ENCODE measurements around the gene DENND1A.

DENND1A gene

GRCh38 chr9:123967323-123967722, 37.4 kb upstream of the DENND1A start:
- H3K27me3 ChIP-seq (ENCODE audit: insufficient read depth, insufficient read length) = no peaks in the 10 kb centered on the region
- no peak for DNase-seq (ENCODE audit: low read depth, low spot score)
- peaks cover 7% of the 10 kb centered on the region; the same call in 1 of the 2 replicates for H3K9me3 ChIP-seq (ENCODE audit: insufficient read depth, low read length)
- no peak overlapping the region for H3K4me3 ChIP-seq (ENCODE audit: insufficient read length, low read depth)
- TF ChIP-seq ZNF274 (IDR thresholded peaks at IDR 0.05; ENCODE audit: low read depth, low read length) (no peak), SUZ12 (IDR thresholded peaks at IDR 0.05; ENCODE audit: extremely low read depth, insufficient read depth, insufficient read length) (no peak), YY1 (IDR thresholded peaks at IDR 0.05; ENCODE audit: insufficient read depth, insufficient read length) (no peak)
- peaks cover 3% of the 10 kb centered on the region for H3K4me1 ChIP-seq (ENCODE audit: insufficient read depth, insufficient read length)
- no peak overlapping the region for H3K9ac ChIP-seq (ENCODE audit: insufficient read length, low read depth)
- H3K36me3 ChIP-seq (ENCODE audit: insufficient read depth, insufficient read length, low read length) = no peaks in the 10 kb centered on the region

- H3K4me1 ChIP-seq (ENCODE audit: insufficient read depth, insufficient read length) = peaks cover 3% of the 10 kb centered on the region
- H3K9ac ChIP-seq (ENCODE audit: insufficient read length, low read depth) = no peak overlapping the region
- H3K36me3 ChIP-seq (ENCODE audit: insufficient read depth, insufficient read length, low read length) = no peaks in the 10 kb centered on the region
- H3K9me3 ChIP-seq (ENCODE audit: insufficient read depth, low read length) = no peaks in the 10 kb centered on the region
- TF ChIP-seq SUZ12 (IDR thresholded peaks at IDR 0.05; ENCODE audit: extremely low read depth, insufficient read depth, insufficient read length) = no peak
- no peak for TF ChIP-seq YY1 (IDR thresholded peaks at IDR 0.05; ENCODE audit: insufficient read depth, insufficient read length)
- no peak for TF ChIP-seq ZNF274 (IDR thresholded peaks at IDR 0.05; ENCODE audit: low read depth, low read length)
- no peaks in the 10 kb centered on the region for H3K27me3 ChIP-seq (ENCODE audit: insufficient read depth, insufficient read length)
- no peak for DNase-seq (ENCODE audit: low read depth, low spot score)
- H3K4me3 ChIP-seq (ENCODE audit: insufficient read length, low read depth) = no peak overlapping the region
These were observed 36.1 kb upstream of the DENND1A start for GRCh38 chr9:123965801-123966686.

- TF ChIP-seq YY1 (IDR thresholded peaks at IDR 0.05; ENCODE audit: insufficient read depth, insufficient read length) (no peak), SUZ12 (IDR thresholded peaks at IDR 0.05; ENCODE audit: extremely low read depth, insufficient read depth, insufficient read length) (no peak), ZNF274 (IDR thresholded peaks at IDR 0.05; ENCODE audit: low read depth, low read length) (no peak)
- H3K9me3 ChIP-seq (ENCODE audit: insufficient read depth, low read length) = no peaks in the 10 kb centered on the region
- no peak overlapping the region for H3K9ac ChIP-seq (ENCODE audit: insufficient read length, low read depth)
- DNase-seq (ENCODE audit: low read depth, low spot score) = no peak
- no peaks in the 10 kb centered on the region for H3K4me1 ChIP-seq (ENCODE audit: insufficient read depth, insufficient read length)
- no peaks in the 10 kb centered on the region for H3K27me3 ChIP-seq (ENCODE audit: insufficient read depth, insufficient read length)
- H3K4me3 ChIP-seq (ENCODE audit: insufficient read length, low read depth) = no peak overlapping the region
- no peaks in the 10 kb centered on the region for H3K36me3 ChIP-seq (ENCODE audit: insufficient read depth, insufficient read length, low read length)
These were observed 34.8 kb upstream of the DENND1A start for GRCh38 chr9:123964761-123965160.

DNA sequence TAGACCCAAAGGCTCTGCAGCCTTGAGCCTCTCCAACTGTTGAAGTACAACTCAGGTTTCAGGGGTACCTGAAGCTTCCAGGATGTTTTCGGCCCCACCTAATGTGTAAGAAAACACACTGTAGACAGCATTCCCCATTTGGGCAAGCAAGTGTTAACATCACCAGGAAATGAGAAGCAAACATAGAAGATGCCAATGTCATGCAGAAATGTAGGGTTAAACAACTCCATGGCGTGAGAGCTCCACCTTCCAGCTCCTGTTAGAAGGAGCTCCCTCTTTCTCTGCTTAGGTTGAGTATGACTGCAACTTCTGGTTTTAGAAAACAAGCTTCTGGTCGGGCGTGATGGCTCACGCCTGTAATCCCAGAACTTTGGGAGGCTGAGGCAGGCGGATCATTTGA, 31.0 kb upstream of the DENND1A start:
- H3K4me3 ChIP-seq (ENCODE audit: insufficient read length, low read depth) = no peak overlapping the region
- no peaks in the 10 kb centered on the region for H3K36me3 ChIP-seq (ENCODE audit: insufficient read depth, insufficient read length, low read length)
- no peak for DNase-seq (ENCODE audit: low read depth, low spot score)
- TF ChIP-seq SUZ12 (IDR thresholded peaks at IDR 0.05; ENCODE audit: extremely low read depth, insufficient read depth, insufficient read length) (no peak), ZNF274 (IDR thresholded peaks at IDR 0.05; ENCODE audit: low read depth, low read length) (no peak), YY1 (IDR thresholded peaks at IDR 0.05; ENCODE audit: insufficient read depth, insufficient read length) (no peak)
- no peaks in the 10 kb centered on the region for H3K9me3 ChIP-seq (ENCODE audit: insufficient read depth, low read length)
- H3K27me3 ChIP-seq (ENCODE audit: insufficient read depth, insufficient read length) = no peaks in the 10 kb centered on the region
- no peak overlapping the region for H3K9ac ChIP-seq (ENCODE audit: insufficient read length, low read depth)
- H3K4me1 ChIP-seq (ENCODE audit: insufficient read depth, insufficient read length) = no peaks in the 10 kb centered on the region

DNA sequence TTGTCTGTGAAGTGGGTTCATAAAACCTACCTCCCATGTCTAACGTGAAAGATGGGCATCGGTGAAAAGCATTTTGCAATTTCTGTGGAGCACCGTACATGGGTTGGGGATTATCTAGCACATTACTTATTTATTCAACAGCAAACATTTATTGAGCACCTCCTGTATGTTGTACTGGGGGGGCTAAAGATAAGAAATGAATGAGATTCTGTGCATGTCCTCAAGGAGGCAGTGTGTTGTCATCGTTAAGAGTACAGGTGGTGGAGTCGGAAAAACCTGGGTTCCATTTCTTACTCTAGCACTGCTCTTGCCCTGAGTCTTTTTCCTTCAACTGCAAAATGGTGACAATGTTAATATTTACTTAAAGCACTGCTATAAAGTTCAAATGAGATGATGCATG, 30.4 kb upstream of the DENND1A start:
- TF ChIP-seq ZNF274 (IDR thresholded peaks at IDR 0.05; ENCODE audit: low read depth, low read length) = no peak
- no peak for TF ChIP-seq YY1 (IDR thresholded peaks at IDR 0.05; ENCODE audit: insufficient read depth, insufficient read length)
- no peak for TF ChIP-seq SUZ12 (IDR thresholded peaks at IDR 0.05; ENCODE audit: extremely low read depth, insufficient read depth, insufficient read length)
- Histone ChIP-seq H3K27me3 (ENCODE audit: insufficient read depth, insufficient read length) (no peaks in the 10 kb centered on the region), H3K9ac (ENCODE audit: insufficient read length, low read depth) (no peak overlapping the region), H3K4me3 (ENCODE audit: insufficient read length, low read depth) (no peak overlapping the region), H3K36me3 (ENCODE audit: insufficient read depth, insufficient read length, low read length) (no peaks in the 10 kb centered on the region), H3K4me1 (ENCODE audit: insufficient read depth, insufficient read length) (no peaks in the 10 kb centered on the region), H3K9me3 (ENCODE audit: insufficient read depth, low read length) (no peaks in the 10 kb centered on the region)
- DNase-seq (ENCODE audit: low read depth, low spot score) = no peak

- TF ChIP-seq YY1 (IDR thresholded peaks at IDR 0.05; ENCODE audit: insufficient read depth, insufficient read length) (no peak), ZNF274 (IDR thresholded peaks at IDR 0.05; ENCODE audit: low read depth, low read length) (no peak), SUZ12 (IDR thresholded peaks at IDR 0.05; ENCODE audit: extremely low read depth, insufficient read depth, insufficient read length) (no peak)
- no peak for DNase-seq (ENCODE audit: low read depth, low spot score)
These were observed 29.9 kb upstream of the DENND1A start for GRCh38 chr9:123959787-123960186.

GRCh38 chr9:123957731-123958130, 27.8 kb upstream of the DENND1A start:
- H3K4me1 ChIP-seq (ENCODE audit: insufficient read depth, insufficient read length) = peaks cover 3% of the 10 kb centered on the region
- no peak for DNase-seq (ENCODE audit: low read depth, low spot score)
- no peaks in the 10 kb centered on the region for H3K27me3 ChIP-seq (ENCODE audit: insufficient read depth, insufficient read length)
- H3K9ac ChIP-seq (ENCODE audit: insufficient read length, low read depth) = no peak overlapping the region
- no peaks in the 10 kb centered on the region for H3K9me3 ChIP-seq (ENCODE audit: insufficient read depth, low read length)
- no peak overlapping the region for H3K4me3 ChIP-seq (ENCODE audit: insufficient read length, low read depth)
- TF ChIP-seq ZNF274 (IDR thresholded peaks at IDR 0.05; ENCODE audit: low read depth, low read length) (no peak), YY1 (IDR thresholded peaks at IDR 0.05; ENCODE audit: insufficient read depth, insufficient read length) (no peak), SUZ12 (IDR thresholded peaks at IDR 0.05; ENCODE audit: extremely low read depth, insufficient read depth, insufficient read length) (no peak)
- no peaks in the 10 kb centered on the region for H3K36me3 ChIP-seq (ENCODE audit: insufficient read depth, insufficient read length, low read length)

More at GRCh38 chr9:123959787-123960186, 29.9 kb upstream of the DENND1A start:
- Histone ChIP-seq H3K36me3 (ENCODE audit: insufficient read depth, insufficient read length, low read length) (no peaks in the 10 kb centered on the region), H3K9ac (ENCODE audit: insufficient read length, low read depth) (no peak overlapping the region), H3K4me3 (ENCODE audit: insufficient read length, low read depth) (no peak overlapping the region), H3K9me3 (ENCODE audit: insufficient read depth, low read length) (no peaks in the 10 kb centered on the region), H3K27me3 (ENCODE audit: insufficient read depth, insufficient read length) (no peaks in the 10 kb centered on the region), H3K4me1 (ENCODE audit: insufficient read depth, insufficient read length) (peaks cover 3% of the 10 kb centered on the region)

Measured in NT2/D1 (cell line).